Thyroid gland (tissue), 4 donors: ENCODE measurements around the gene MYB.

Source experiments
- POLR2A ChIP-seq, 2 donors: fragments of 450-650 bp; IDR thresholded peaks; one replicate each; pipeline ENCODE4 v1.6.1; 2017; ENCODE audit warnings: antibody characterized with exemption in 2 of 2, mild to moderate bottlenecking in 2 of 2, moderate library complexity in 1 of 2
- TF ChIP-seq, protein P1 (sequence below), 6 experiments: fragments of 200-600 bp in 3 of 6; fragments of 450-650 bp in 3 of 6; sonication (generic) in 3 of 6; IDR thresholded peaks; one replicate each; pipeline ENCODE4 v1.5.1; 2016 to 2019; ENCODE audit warnings: antibody characterized with exemption in 6 of 6, mild to moderate bottlenecking in 2 of 6, inconsistent platforms in 1 of 6, moderate library complexity in 1 of 6

DNA sequence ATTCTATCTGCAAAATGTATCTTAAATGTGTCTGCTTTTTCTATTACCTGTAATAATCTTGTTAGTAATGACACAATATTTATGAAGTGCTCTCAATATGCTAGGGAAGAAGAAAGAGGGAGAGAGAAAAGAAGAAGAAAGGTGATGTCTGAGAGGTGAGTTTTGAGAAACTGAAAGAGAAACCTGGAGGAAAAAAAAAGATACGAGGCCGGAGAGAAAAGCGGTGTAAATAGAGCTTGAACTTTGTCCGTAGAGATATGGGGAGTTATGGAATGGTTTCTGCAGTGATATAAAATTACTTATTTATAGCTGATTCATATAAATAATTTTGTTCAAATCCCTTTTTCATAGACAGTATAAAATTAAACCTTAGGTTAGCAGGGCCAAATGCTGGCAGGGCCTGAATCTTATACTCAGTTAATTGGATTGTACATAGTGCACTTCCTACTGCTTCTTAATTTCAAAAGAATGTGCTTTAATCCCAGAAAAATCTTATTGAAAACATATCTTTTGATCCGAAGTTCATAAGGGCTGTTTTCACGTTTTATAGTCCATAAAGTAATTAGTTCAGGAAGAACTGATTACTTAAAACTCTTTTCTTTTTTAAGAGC lies 43.0 kb downstream of the MYB start:
- TF ChIP-seq POLR2A (IDR thresholded peaks at IDR 0.05), result no peak
- TF ChIP-seq, protein P1, sequence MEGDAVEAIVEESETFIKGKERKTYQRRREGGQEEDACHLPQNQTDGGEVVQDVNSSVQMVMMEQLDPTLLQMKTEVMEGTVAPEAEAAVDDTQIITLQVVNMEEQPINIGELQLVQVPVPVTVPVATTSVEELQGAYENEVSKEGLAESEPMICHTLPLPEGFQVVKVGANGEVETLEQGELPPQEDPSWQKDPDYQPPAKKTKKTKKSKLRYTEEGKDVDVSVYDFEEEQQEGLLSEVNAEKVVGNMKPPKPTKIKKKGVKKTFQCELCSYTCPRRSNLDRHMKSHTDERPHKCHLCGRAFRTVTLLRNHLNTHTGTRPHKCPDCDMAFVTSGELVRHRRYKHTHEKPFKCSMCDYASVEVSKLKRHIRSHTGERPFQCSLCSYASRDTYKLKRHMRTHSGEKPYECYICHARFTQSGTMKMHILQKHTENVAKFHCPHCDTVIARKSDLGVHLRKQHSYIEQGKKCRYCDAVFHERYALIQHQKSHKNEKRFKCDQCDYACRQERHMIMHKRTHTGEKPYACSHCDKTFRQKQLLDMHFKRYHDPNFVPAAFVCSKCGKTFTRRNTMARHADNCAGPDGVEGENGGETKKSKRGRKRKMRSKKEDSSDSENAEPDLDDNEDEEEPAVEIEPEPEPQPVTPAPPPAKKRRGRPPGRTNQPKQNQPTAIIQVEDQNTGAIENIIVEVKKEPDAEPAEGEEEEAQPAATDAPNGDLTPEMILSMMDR (IDR thresholded peaks at IDR 0.05), result no peak
